Small intestine (tissue), 7 donors: ENCODE results near the gene MARCHF7. TPM values are rescaled to one million over a fixed set of nuclear protein-coding genes. Genes with fewer than 3 reads are reported as not detected.
A peak's percentile ranks its signal among the peaks of the same experiment; 100 is the strongest.
"Not testable (repeated sequence)": the region's sequence is repeated elsewhere in the genome, so short reads cannot be mapped to it uniquely, and the experiment has no call there.

ENCODE experiments used
- DNase-seq, 2 donors: peaks; one replicate each; pipeline versions ENCODE4 v3.0.0 to v3.0.0-alpha.2; 2013
- FAIRE-seq: peaks from 2 replicates; lab custom pipeline; 2012; peaks lifted over from hg19 to GRCh38; lab: Jason Lieb, UNC
- H3K27ac ChIP-seq, 3 donors: one replicate each; pipeline ENCODE4 v1.5.1; 2013; ENCODE audit warnings: low read length in 2 of 3, mild to moderate bottlenecking in 2 of 3, control low read depth in 1 of 3, inconsistent platforms in 1 of 3, low read depth in 1 of 3, moderate library complexity in 1 of 3
- H3K27me3 ChIP-seq, 3 donors: one replicate each; pipeline ENCODE4 v1.6.1; 2013; ENCODE audit warnings: low read length in 3 of 3, inconsistent platforms in 1 of 3; ENCODE audit not compliant: control insufficient read depth in 3 of 3, insufficient read depth in 3 of 3
- H3K36me3 ChIP-seq, 3 donors: one replicate each; pipeline ENCODE4 v1.6.1; 2013; ENCODE audit warnings: low read length in 3 of 3, inconsistent platforms in 1 of 3, low read depth in 1 of 3, mild to moderate bottlenecking in 1 of 3, moderate library complexity in 1 of 3; ENCODE audit not compliant: control insufficient read depth in 3 of 3, insufficient read depth in 2 of 3
- H3K4me1 ChIP-seq, 3 donors: one replicate each; pipeline ENCODE4 v1.6.1; 2013; ENCODE audit warnings: low read length in 2 of 3, inconsistent platforms in 1 of 3, low read depth in 1 of 3, mild to moderate bottlenecking in 1 of 3, moderate library complexity in 1 of 3; ENCODE audit not compliant: control insufficient read depth in 3 of 3, insufficient read depth in 2 of 3
- H3K4me3 ChIP-seq, 3 donors: one replicate each; pipeline ENCODE4 v1.5.1; 2013; ENCODE audit warnings: low read length in 3 of 3, control low read depth in 1 of 3, inconsistent platforms in 1 of 3, low read depth in 1 of 3, mild to moderate bottlenecking in 1 of 3, moderate library complexity in 1 of 3
- H3K9me3 ChIP-seq, 2 donors: one replicate each; pipeline ENCODE4 v1.6.1; 2013; ENCODE audit warnings: low read depth in 1 of 2, low read length in 1 of 2; ENCODE audit not compliant: control insufficient read depth in 2 of 2, insufficient read depth in 1 of 2
- WGBS, 3 donors: extraction: QIAGEN DNeasy Blood & Tissue Kit; methylation state at CpG; one replicate each; pipeline ENCODE4 v1.1.7; 2013; 5-methylcytosine and 5-hydroxymethylcytosine counted together
- polyA plus RNA-seq, 4 donors: library from polyadenylated mRNA; stranded (reverse) in 3 of 4; unstranded in 1 of 4; fragments of 200-250 nt in 3 of 4; fragments of 120-200 nt in 1 of 4; gene quantifications; one replicate each; pipeline versions ENCODE4 v1.2.1 to v1.2.3, GENCODE V29; 2013
- donor health status: healthy with polysubstance abuse.
- donor health status: control.
- donor health status: control.
- donor health status: Bipolar disorder and iron deficiency.
- donor health status: healthy.

MARCHF7 gene
- polyA plus RNA-seq, 4 donors, result 17.9 to 67.2 (median 26.9) TPM

DNA sequence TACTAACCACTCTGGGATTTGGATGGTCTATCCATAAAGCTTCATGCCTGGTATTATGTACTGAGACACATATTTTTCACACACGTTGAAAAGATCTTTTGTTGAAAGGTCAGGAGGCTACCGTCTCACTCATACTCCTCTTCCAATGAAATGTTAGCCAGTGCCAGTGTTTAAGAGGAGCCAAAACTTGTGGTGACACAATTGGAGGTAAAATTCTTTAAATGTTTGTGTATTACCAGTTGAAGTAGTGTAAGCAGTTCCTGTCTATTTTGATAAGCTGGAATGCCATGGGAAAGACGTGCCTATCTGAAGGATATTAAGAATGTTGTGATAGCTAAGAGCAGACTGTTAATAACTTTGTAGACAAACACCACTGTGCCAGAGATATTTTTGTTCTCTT, 32.1 kb downstream of the MARCHF7 start:
- 71 to 82% (median 79%) methylated on average over 3 of the region's 3 CpGs for WGBS, 3 donors
- Histone ChIP-seq H3K27me3 (no peaks in the 10 kb centered on the region), H3K36me3 (peaks cover 7 to 26% (median 11%) of the 10 kb centered on the region in 3 donors), H3K4me1 (no peaks in the 10 kb centered on the region), H3K9me3 (no peaks in the 10 kb centered on the region), H3K27ac (no peak overlapping the region), H3K4me3 (no peak overlapping the region)
- DNase-seq (no peak), FAIRE-seq (no peak)

DNA sequence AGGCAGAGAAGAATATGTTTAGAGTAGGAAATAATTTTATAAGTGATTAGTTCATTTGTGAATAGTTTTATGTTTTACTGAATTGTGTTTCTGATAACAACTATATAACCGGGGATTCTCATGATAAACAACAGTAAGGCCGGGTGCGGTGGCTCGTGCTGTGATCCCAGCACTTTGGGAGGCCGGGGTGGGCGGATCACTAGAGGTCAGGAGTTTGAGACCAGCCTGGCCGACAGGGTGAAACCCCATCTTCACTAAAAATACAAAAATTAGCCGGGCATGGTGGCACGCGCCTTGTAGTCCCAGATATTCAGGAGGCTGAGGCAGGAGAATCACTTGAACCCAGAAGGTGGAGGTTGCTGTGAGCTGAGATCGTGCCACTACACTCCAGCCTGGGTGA, 32.9 kb downstream of the MARCHF7 start:
- not testable (repeated sequence) for FAIRE-seq, DNase-seq, H3K9me3 ChIP-seq, H3K4me1 ChIP-seq, H3K27me3 ChIP-seq, H3K4me3 ChIP-seq, H3K27ac ChIP-seq
- H3K36me3 ChIP-seq, result peaks cover 7 to 33% (median 11%) of the 10 kb centered on the region in 3 donors
- WGBS, 3 donors, result 93 to 96% (median 94%) methylated on average over 11 of the region's 11 CpGs

DNA sequence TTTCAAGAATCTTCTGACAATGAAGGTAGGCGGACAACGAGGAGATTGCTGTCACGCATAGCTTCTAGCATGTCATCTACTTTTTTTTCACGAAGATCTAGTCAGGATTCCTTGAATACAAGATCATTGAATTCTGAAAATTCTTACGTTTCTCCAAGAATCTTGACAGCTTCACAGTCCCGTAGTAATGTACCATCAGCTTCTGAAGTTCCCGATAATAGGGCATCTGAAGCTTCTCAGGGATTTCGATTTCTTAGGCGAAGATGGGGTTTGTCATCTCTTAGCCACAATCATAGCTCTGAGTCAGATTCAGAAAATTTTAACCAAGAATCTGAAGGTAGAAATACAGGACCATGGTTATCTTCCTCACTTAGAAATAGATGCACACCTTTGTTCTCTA, 35.8 kb downstream of the MARCHF7 start:
- Histone ChIP-seq H3K27me3 (no peaks in the 10 kb centered on the region), H3K9me3 (no peaks in the 10 kb centered on the region), H3K4me3 (no peak overlapping the region), H3K4me1 (no peaks in the 10 kb centered on the region), H3K27ac (no peak overlapping the region), H3K36me3 (peaks cover 7 to 30% (median 15%) of the 10 kb centered on the region in 3 donors)
- no peak for FAIRE-seq
- 97 to 98% (median 98%) methylated on average over 9 of the region's 9 CpGs for WGBS, 3 donors
- no peak for DNase-seq

DNA sequence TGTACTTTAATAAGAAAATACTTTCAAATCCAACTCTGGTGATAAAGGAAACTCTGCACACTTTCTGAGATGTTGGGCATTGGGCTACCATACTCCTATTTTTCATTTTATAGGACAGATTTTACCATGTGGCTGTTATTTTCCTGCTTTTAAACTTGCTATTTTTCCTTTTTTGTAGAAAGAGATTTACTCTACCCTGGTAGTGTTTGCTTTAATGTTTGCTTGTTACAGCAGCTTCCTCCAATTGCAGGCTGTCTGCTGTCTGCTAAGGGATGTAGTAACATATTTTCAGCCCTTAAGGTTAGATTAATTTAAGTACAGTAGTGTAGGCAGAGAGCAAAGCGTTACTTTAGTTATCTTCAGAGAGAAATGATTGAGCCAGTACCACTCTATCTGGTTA, 38.6 kb downstream of the MARCHF7 start:
- Histone ChIP-seq H3K9me3 (no peaks in the 10 kb centered on the region), H3K4me1 (no peaks in the 10 kb centered on the region), H3K36me3 (peaks cover 4 to 26% (median 17%) of the 10 kb centered on the region in 3 donors), H3K27me3 (no peaks in the 10 kb centered on the region), H3K27ac (no peak overlapping the region), H3K4me3 (no peak overlapping the region)
- 84 to 95% (median 94%) methylated on average over 1 of the region's 1 CpG for WGBS, 3 donors
- no peak for FAIRE-seq
- no peak for DNase-seq

DNA sequence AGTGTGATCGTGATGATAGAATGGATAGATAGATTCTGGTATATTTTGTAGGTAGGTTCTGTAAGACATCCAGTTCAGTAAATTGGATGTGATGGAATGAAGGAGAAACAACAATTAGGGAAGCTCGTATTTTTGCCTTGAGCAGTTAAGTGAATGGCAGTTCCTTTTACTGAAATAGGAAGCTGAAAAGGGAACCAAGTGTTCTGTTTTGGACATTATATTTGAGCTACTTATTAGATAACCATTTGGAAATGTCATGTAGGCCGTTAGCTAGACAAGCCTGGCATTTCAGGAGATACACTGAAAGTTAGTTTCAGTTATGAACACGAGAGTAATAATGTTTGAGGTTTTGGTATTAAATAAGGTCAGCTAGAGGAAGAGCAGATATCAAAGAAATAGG, 41.5 kb downstream of the MARCHF7 start:
- FAIRE-seq (no peak), DNase-seq (no peak)
- H3K36me3 ChIP-seq, result peaks cover 0 to 25% (median 13%) of the 10 kb centered on the region in 3 donors
- H3K4me1 ChIP-seq, result no peaks in the 10 kb centered on the region
- 76 to 86% (median 76%) methylated on average over 4 of the region's 4 CpGs for WGBS, 3 donors
- no peaks in the 10 kb centered on the region for H3K9me3 ChIP-seq
- no peaks in the 10 kb centered on the region for H3K27me3 ChIP-seq
- no peak overlapping the region for H3K27ac ChIP-seq
- no peak overlapping the region for H3K4me3 ChIP-seq

DNA sequence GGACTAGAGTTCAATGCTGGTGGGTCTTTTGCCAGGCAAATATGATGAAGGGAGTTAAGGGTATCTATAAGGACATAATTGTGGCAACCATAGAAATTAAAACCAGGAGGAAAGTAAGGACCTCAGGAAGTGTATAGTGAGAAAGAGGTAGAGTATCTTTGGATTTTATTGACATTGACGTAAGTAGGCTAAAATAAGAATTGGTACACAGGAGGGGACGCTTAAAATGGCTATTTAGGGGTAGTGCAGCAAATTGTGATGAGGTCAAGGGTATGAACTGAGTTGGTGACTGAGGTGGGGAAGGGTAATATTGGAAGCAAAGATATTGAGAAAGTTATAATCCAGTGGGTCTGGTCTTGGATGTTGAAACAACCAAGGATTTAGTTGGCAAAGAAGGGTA, 42.7 kb downstream of the MARCHF7 start:
- peaks cover 4 to 17% (median 15%) of the 10 kb centered on the region in 3 donors for H3K36me3 ChIP-seq
- no peaks in the 10 kb centered on the region for H3K4me1 ChIP-seq
- no peak for FAIRE-seq
- DNase-seq, result no peak
- H3K4me3 ChIP-seq, result no peak overlapping the region
- H3K27me3 ChIP-seq, result no peaks in the 10 kb centered on the region
- H3K9me3 ChIP-seq, result no peaks in the 10 kb centered on the region
- 94 to 97% (median 94%) methylated on average over 2 of the region's 2 CpGs for WGBS, 3 donors
- no peak overlapping the region for H3K27ac ChIP-seq

DNA sequence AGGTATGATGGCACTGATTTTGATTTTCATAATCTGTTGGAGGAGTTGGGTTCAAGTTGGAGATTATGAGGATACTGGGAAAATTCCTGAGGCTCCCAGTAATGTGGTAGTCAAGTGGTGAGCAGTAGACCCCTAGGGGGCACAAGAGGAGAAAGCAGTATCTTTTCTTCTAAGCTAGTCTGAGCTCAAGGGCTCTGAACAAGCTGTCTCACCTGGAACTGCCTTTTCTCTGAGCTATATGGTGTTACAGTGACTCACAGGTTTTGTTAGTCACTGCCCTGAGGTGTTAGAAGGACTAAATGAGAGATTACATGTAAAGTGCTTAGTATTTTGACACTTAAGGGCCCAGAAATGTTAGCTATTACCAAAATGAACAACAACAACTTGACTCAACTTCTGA, 43.5 kb downstream of the MARCHF7 start:
- H3K9me3 ChIP-seq, result no peaks in the 10 kb centered on the region
- H3K36me3 ChIP-seq, result peaks cover 4 to 15% (median 14%) of the 10 kb centered on the region in 3 donors
- no peaks in the 10 kb centered on the region for H3K4me1 ChIP-seq
- FAIRE-seq (no peak), DNase-seq (peak; percentile 17 to 28)
- no peaks in the 10 kb centered on the region for H3K27me3 ChIP-seq
- no peak overlapping the region for H3K4me3 ChIP-seq
- no peak overlapping the region for H3K27ac ChIP-seq

DNA sequence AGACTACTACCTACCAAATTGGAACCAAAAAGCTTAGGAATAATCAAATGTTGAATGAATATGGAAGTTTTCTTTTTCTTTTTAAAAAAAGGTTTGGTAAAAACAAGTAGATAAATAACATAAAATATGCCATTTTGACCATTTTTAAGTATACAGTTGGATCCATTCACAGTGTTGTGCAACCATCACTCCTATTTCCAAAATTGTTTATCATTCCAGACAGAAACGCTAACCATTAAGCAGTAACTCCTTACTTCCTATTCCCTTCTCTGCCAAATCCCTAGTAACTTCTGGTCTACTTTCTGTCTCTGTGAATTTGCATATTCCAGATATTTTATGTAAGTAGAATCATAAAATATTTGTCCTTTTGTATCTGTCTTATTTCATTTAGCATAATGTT, 45.9 kb downstream of the MARCHF7 start:
- H3K27ac ChIP-seq, result no peak overlapping the region
- no peaks in the 10 kb centered on the region for H3K27me3 ChIP-seq
- no peaks in the 10 kb centered on the region for H3K9me3 ChIP-seq
- H3K36me3 ChIP-seq, result peaks cover 7 to 20% (median 14%) of the 10 kb centered on the region in 3 donors
- no peak overlapping the region for H3K4me3 ChIP-seq
- DNase-seq (no peak), FAIRE-seq (no peak)
- no peaks in the 10 kb centered on the region for H3K4me1 ChIP-seq
- WGBS, 3 donors, result 68 to 94% (median 86%) methylated on average over 1 of the region's 1 CpG

DNA sequence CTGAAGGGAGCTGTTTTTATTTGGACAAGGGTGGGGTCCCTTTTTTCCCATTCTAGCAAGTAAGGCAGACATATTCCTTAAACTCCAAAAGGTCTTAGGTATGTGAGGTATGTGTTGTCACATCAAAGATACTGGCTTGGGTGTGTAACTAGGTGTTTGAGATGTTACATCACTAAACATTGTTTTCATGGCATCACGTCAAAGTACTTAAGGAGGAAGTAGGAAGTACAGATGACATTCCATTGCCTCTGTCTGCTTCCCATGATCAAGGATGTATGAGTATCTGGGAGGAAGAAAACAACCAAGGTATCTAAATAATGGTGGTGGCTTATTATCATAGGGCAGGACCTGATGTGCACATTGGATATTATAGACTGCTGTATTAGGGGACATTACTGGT, 46.4 kb downstream of the MARCHF7 start:
- 65 to 71% (median 70%) methylated on average over 1 of the region's 1 CpG for WGBS, 3 donors
- Histone ChIP-seq H3K9me3 (no peaks in the 10 kb centered on the region), H3K36me3 (peaks cover 7 to 18% (median 14%) of the 10 kb centered on the region in 3 donors), H3K27me3 (no peaks in the 10 kb centered on the region), H3K4me3 (no peak overlapping the region), H3K27ac (no peak overlapping the region), H3K4me1 (no peaks in the 10 kb centered on the region)
- no peak for DNase-seq
- no peak for FAIRE-seq
